H1 (cell line): ENCODE data around the gene SAMD7. TPM values are rescaled to one million over a fixed set of nuclear protein-coding genes. Genes with fewer than 3 reads are reported as not detected.

ENCODE experiments used
- CTCF ChIA-PET: fragments of 300-600 bp; sonication (Branson Sonifier 250); formaldehyde crosslinking; loops from one replicate; lab custom pipeline; 2021; ENCODE audit not compliant: partially characterized antibody; lab: Charles Lee
- POLR2A ChIA-PET: fragments of 300-600 bp; sonication (Branson Sonifier 250); formaldehyde crosslinking; loops from one replicate; lab custom pipeline; 2021; ENCODE audit warnings: inconsistent platforms; ENCODE audit not compliant: partially characterized antibody; lab: Charles Lee
- DNase-seq, 2 experiments: peaks; one replicate each; pipeline versions ENCODE4 v3.0.0 to v3.0.0-alpha.2; 2010 to 2022; ENCODE audit warnings: low spot score in 2 of 2, low read depth in 1 of 2, mixed read lengths in 1 of 2
- FAIRE-seq: peaks from 2 replicates; lab custom pipeline; 2011; peaks lifted over from hg19 to GRCh38; lab: Jason Lieb, UNC
- H2AFZ ChIP-seq: 2 replicates; pipeline ENCODE4 v1.8.1; 2012; ENCODE audit warnings: low read length, inconsistent platforms
- H2AK5ac ChIP-seq: 2 replicates; pipeline ENCODE4 v1.6.1; 2013; ENCODE audit warnings: low read depth, low read length
- H2BK120ac ChIP-seq: replicated peaks from 2 replicates; pipeline ENCODE3; 2013; ENCODE audit warnings: low read depth, low read length, inconsistent platforms
- H2BK12ac ChIP-seq: 2 replicates; pipeline ENCODE4 v1.6.1; 2013; ENCODE audit warnings: low read depth, low read length
- H2BK15ac ChIP-seq: 2 replicates; pipeline ENCODE4 v1.6.1; 2013; ENCODE audit warnings: low read length
- H2BK20ac ChIP-seq: 2 replicates; pipeline ENCODE4 v1.6.1; 2013; ENCODE audit warnings: low read length
- H2BK5ac ChIP-seq: 2 replicates; pipeline ENCODE4 v1.6.1; 2013; ENCODE audit warnings: low read depth, low read length
- H3K14ac ChIP-seq: 2 replicates; pipeline ENCODE4 v1.6.1; 2013; ENCODE audit warnings: inconsistent platforms; ENCODE audit not compliant: insufficient read length
- H3K18ac ChIP-seq: 2 replicates; pipeline ENCODE4 v1.6.1; 2013; ENCODE audit warnings: low read length; ENCODE audit errors: extremely low read depth
- H3K23ac ChIP-seq: 2 replicates; pipeline ENCODE4 v1.6.1; 2013; ENCODE audit warnings: inconsistent platforms; ENCODE audit not compliant: insufficient read length
- H3K23me2 ChIP-seq: 2 replicates; pipeline ENCODE4 v1.6.1; 2013; ENCODE audit warnings: low read depth, low read length
- H3K27ac ChIP-seq: 2 replicates; pipeline ENCODE4 v1.6.1; 2011; ENCODE audit warnings: low read depth, low read length, inconsistent platforms
- H3K27me3 ChIP-seq, 4 experiments: replicated peaks in 1 of 4; 1 replicate in 1 of 4; 2 replicates in 3 of 4; pipeline versions ENCODE4 v1.6.1 to v1.8.1; 2011 to 2013; ENCODE audit warnings: low read length in 3 of 4, mild to moderate bottlenecking in 3 of 4, inconsistent platforms in 2 of 4, mixed read lengths in 2 of 4, moderate library complexity in 1 of 4; ENCODE audit not compliant: control insufficient read depth in 3 of 4, insufficient read depth in 3 of 4; ENCODE audit errors: extremely low read depth in 1 of 4
- H3K36me3 ChIP-seq, 4 experiments: 2 replicates each; pipeline versions ENCODE4 v1.6.1 to v1.8.1; 2011 to 2013; ENCODE audit warnings: mild to moderate bottlenecking in 4 of 4, low read length in 3 of 4, moderate library complexity in 2 of 4, control low read depth in 1 of 4, inconsistent platforms in 1 of 4; ENCODE audit not compliant: insufficient read depth in 4 of 4, control insufficient read depth in 2 of 4
- H3K4ac ChIP-seq: replicated peaks from 2 replicates; pipeline ENCODE3; 2013; ENCODE audit warnings: low read length, low read depth, mixed read lengths, inconsistent platforms; ENCODE audit not compliant: insufficient read length
- H3K4me1 ChIP-seq, 4 experiments: replicated peaks in 1 of 4; 1 replicate in 1 of 4; 2 replicates in 3 of 4; pipeline versions ENCODE4 v1.6.1 to v1.8.1; 2011 to 2013; ENCODE audit warnings: low read length in 3 of 4, inconsistent platforms in 2 of 4, mixed read lengths in 1 of 4; ENCODE audit not compliant: insufficient read depth in 4 of 4, control insufficient read depth in 3 of 4
- H3K4me2 ChIP-seq, 2 experiments: 2 replicates each; pipeline versions ENCODE4 v1.6.1 to v1.8.1; 2011 to 2013; ENCODE audit warnings: low read depth in 2 of 2, low read length in 2 of 2, control low read depth in 1 of 2, inconsistent platforms in 1 of 2, mild to moderate bottlenecking in 1 of 2; ENCODE audit not compliant: insufficient read depth in 1 of 2
- H3K4me3 ChIP-seq, 4 experiments: fragments of 200-600, 300-600 bp in 1 of 4; sonication (generic), shearing (Covaris generic), sonication (Bioruptor Twin) in 1 of 4; 2 replicates each; pipeline versions ENCODE4 v1.5.1 to v1.8.1; 2011 to 2016; ENCODE audit warnings: low read length in 4 of 4, low read depth in 3 of 4, control low read depth in 2 of 4, inconsistent platforms in 2 of 4, mild to moderate bottlenecking in 2 of 4, mixed read lengths in 1 of 4, moderate library complexity in 1 of 4; ENCODE audit not compliant: insufficient read depth in 2 of 4; ENCODE audit errors: extremely low read depth in 1 of 4
- H3K56ac ChIP-seq: replicated peaks from 2 replicates; pipeline ENCODE3; 2013; ENCODE audit warnings: low read depth, mild to moderate bottlenecking, mixed read lengths, low read length, inconsistent platforms; ENCODE audit not compliant: insufficient read length
- H3K79me1 ChIP-seq: 2 replicates; pipeline ENCODE4 v1.6.1; 2013; ENCODE audit warnings: low read depth, low read length, control low read depth
- H3K79me2 ChIP-seq, 2 experiments: 2 replicates each; pipeline versions ENCODE4 v1.6.1 to v1.8.1; 2012 to 2013; ENCODE audit warnings: low read length in 2 of 2, mild to moderate bottlenecking in 2 of 2, inconsistent platforms in 1 of 2; ENCODE audit not compliant: insufficient read depth in 2 of 2, control insufficient read depth in 1 of 2
- H3K9ac ChIP-seq, 4 experiments: replicated peaks in 1 of 4; 1 replicate in 1 of 4; 2 replicates in 3 of 4; pipeline versions ENCODE4 v1.6.1 to v1.8.1; 2011 to 2013; ENCODE audit warnings: low read depth in 3 of 4, low read length in 3 of 4, control low read depth in 2 of 4, mild to moderate bottlenecking in 2 of 4, moderate library complexity in 2 of 4, inconsistent platforms in 1 of 4; ENCODE audit errors: extremely low read depth in 1 of 4
- H3K9me3 ChIP-seq, 2 experiments: 2 replicates each; pipeline versions ENCODE4 v1.6.1 to v1.8.1; 2012 to 2013; ENCODE audit warnings: mild to moderate bottlenecking in 2 of 2, moderate library complexity in 2 of 2, control low read depth in 1 of 2, inconsistent platforms in 1 of 2, low read depth in 1 of 2, low read length in 1 of 2, mixed read lengths in 1 of 2; ENCODE audit not compliant: insufficient read depth in 2 of 2
- H4K20me1 ChIP-seq, 2 experiments: replicated peaks in 1 of 2; 2 replicates each; pipeline versions ENCODE3 to v1.8.1; 2011 to 2013; ENCODE audit warnings: inconsistent platforms in 2 of 2, low read length in 2 of 2, mild to moderate bottlenecking in 1 of 2; ENCODE audit not compliant: insufficient read depth in 2 of 2, control insufficient read depth in 1 of 2
- H4K5ac ChIP-seq: 2 replicates; pipeline ENCODE4 v1.6.1; 2013; ENCODE audit warnings: low read length, low read depth, mixed read lengths, inconsistent platforms; ENCODE audit not compliant: insufficient read length
- H4K8ac ChIP-seq: 2 replicates; pipeline ENCODE4 v1.8.0; 2013; ENCODE audit warnings: mild to moderate bottlenecking, moderate library complexity, low read length, inconsistent platforms; ENCODE audit not compliant: insufficient read depth; ENCODE audit errors: extremely low read depth
- H4K91ac ChIP-seq: replicated peaks from 2 replicates; pipeline ENCODE3; 2013; ENCODE audit warnings: low read length, mixed read lengths, inconsistent platforms; ENCODE audit not compliant: insufficient read length
- CEBPB ChIP-seq: IDR thresholded peaks from 2 replicates; pipeline ENCODE4 v1.6.1; 2012; ENCODE audit warnings: low read depth, low read length
- CHD1 ChIP-seq: IDR thresholded peaks from 2 replicates; pipeline ENCODE4 v1.6.1; 2012; ENCODE audit warnings: low read depth, low read length, improper control_type of control experiment
- GABPA ChIP-seq: IDR thresholded peaks from 2 replicates; pipeline ENCODE4 v1.6.1; 2011; ENCODE audit warnings: mild to moderate bottlenecking, low read length, moderate library complexity, borderline replicate concordance; ENCODE audit not compliant: insufficient read depth
- HDAC6 ChIP-seq: IDR thresholded peaks from one replicate; pipeline ENCODE4 v1.7.1; 2012; ENCODE audit warnings: low read depth, mild to moderate bottlenecking, inconsistent platforms, low read length, moderate library complexity
- NRF1 ChIP-seq: IDR thresholded peaks from 2 replicates; pipeline ENCODE4 v1.6.1; 2011; ENCODE audit warnings: mild to moderate bottlenecking, low read depth, low read length, improper control_type of control experiment
- PHF8 ChIP-seq: fragments of 200-600 bp; sonication (generic); conservative IDR thresholded peaks from 2 replicates; pipeline ENCODE4 v1.7.1; 2012; ENCODE audit warnings: low read depth, mild to moderate bottlenecking, inconsistent platforms, low read length, moderate library complexity
- POLR2A ChIP-seq, 2 experiments: IDR thresholded peaks; 1 replicate in 1 of 2; 2 replicates in 1 of 2; pipeline ENCODE4 v1.6.1; 2011; ENCODE audit warnings: low read depth in 2 of 2, low read length in 2 of 2, mild to moderate bottlenecking in 2 of 2; ENCODE audit errors: control extremely low read depth in 1 of 2
- POU5F1 ChIP-seq: IDR thresholded peaks from 2 replicates; pipeline ENCODE4 v1.6.1; 2011; ENCODE audit warnings: low read depth, mild to moderate bottlenecking, low read length, moderate library complexity
- RAD21 ChIP-seq, 2 experiments: IDR thresholded peaks in 1 of 2; conservative IDR thresholded peaks in 1 of 2; 2 replicates each; pipeline ENCODE4 v1.6.1; 2011; ENCODE audit warnings: low read depth in 2 of 2, low read length in 2 of 2, improper control_type of control experiment in 1 of 2, inconsistent platforms in 1 of 2, mild to moderate bottlenecking in 1 of 2, moderate library complexity in 1 of 2
- SIN3A ChIP-seq, 2 experiments: IDR thresholded peaks in 1 of 2; conservative IDR thresholded peaks in 1 of 2; 2 replicates each; pipeline ENCODE4 v1.6.1; 2011 to 2012; ENCODE audit warnings: low read length in 2 of 2, improper control_type of control experiment in 1 of 2, low read depth in 1 of 2, mild to moderate bottlenecking in 1 of 2
- SP4 ChIP-seq: IDR thresholded peaks from 2 replicates; pipeline ENCODE4 v1.6.1; 2012; ENCODE audit warnings: low read length, inconsistent platforms
- SRF ChIP-seq: IDR thresholded peaks from 2 replicates; pipeline ENCODE4 v1.6.1; 2011; ENCODE audit warnings: mild to moderate bottlenecking, low read depth, low read length, moderate library complexity
- USF2 ChIP-seq: IDR thresholded peaks from 2 replicates; pipeline ENCODE4 v1.6.1; 2011; ENCODE audit warnings: low read length, improper control_type of control experiment
- ZNF274 ChIP-seq: IDR thresholded peaks from 2 replicates; pipeline ENCODE4 v1.7.0; 2012; ENCODE audit warnings: low read length, borderline replicate concordance; ENCODE audit errors: extremely low read depth
- WGBS, 2 experiments: shearing (Covaris generic) in 1 of 2; methylation state at CpG; one replicate each; pipeline versions ENCODE4 v1.1.6 to v1.1.7; 2013 to 2015; ENCODE audit warnings: low lambda C conversion rate in 2 of 2, mixed read lengths in 2 of 2, inconsistent platforms in 1 of 2, low coverage in 1 of 2, missing lambda C conversion rate in 1 of 2; ENCODE audit not compliant: insufficient replicate concordance in 2 of 2, insufficient coverage in 1 of 2, insufficient read length in 1 of 2; ENCODE audit errors: extremely low coverage in 1 of 2, missing lambda C conversion rate in 1 of 2; 5-methylcytosine and 5-hydroxymethylcytosine counted together
- polyA plus RNA-seq, 7 experiments: library from polyadenylated mRNA; depleted of rRNA in 3 of 7; stranded (reverse) in 5 of 7; unstranded in 2 of 7; fragments of >200 nt in 5 of 7; fragments of 200-250 nt in 2 of 7; gene quantifications; 1 replicate in 5 of 7; 2 replicates in 1 of 7; 4 replicates in 1 of 7; pipeline versions ENCODE4 v1.2.1 to v1.2.3, GENCODE V29; 2011 to 2013; ENCODE audit warnings: missing spikeins in 2 of 7, mixed read lengths in 2 of 7
- total RNA-seq: library from RNA; stranded (reverse); fragmentation: NEBNext Ultra II Directional; extraction: Animal tissue kit (Norgen Biotek cat#: 25700); gene quantifications from 2 replicates; pipeline ENCODE4 v1.2.1, GENCODE V29; 2021

SAMD7 gene
- total and polyA plus RNA-seq, 2 of the 8 experiments (the other 6 are each of a cell fraction or from before 2014, with no cell fraction given): not detected

DNA sequence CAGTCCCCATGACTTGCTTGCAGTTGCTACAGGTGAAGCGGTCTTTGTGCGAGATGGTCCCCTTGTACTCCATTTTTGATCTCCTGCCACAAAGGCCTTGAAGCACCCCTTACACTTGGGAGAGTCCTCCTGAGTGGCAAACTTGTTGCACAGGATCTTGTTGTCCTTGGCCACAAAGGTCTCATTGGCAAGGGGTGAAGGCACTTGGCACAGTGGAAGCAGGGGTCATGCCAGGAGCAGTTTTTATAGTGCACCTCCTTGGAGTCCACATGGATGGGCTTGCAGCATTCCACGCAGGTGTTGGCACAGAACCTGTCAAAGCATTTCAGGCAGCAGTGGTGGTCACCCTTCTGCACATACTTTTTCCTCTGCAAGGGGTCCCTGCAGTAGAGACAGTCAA lies 35.0 kb downstream of the SAMD7 start:
- Histone ChIP-seq H2AK5ac (no peak overlapping the region), H3K9me3 (peaks cover 0 to 3% of the 10 kb centered on the region in 2 experiments; a peak in 2 of 4 replicates), H3K79me2 (no peaks in the 10 kb centered on the region), H2BK5ac (no peak overlapping the region), H2AFZ (no peak overlapping the region), H3K4me2 (no peak overlapping the region), H4K20me1 (no peaks in the 10 kb centered on the region), H3K4me1 (no peaks in the 10 kb centered on the region), H3K27ac (no peak overlapping the region), H3K18ac (no peak overlapping the region), H2BK20ac (no peak overlapping the region), H3K9ac (no peak overlapping the region), H4K91ac (no peak overlapping the region), H2BK15ac (no peak overlapping the region), H3K79me1 (no peaks in the 10 kb centered on the region), H4K5ac (no peak overlapping the region), H2BK12ac (no peak overlapping the region), H3K4me3 (no peak overlapping the region), H3K14ac (no peak overlapping the region), H4K8ac (no peak overlapping the region), H3K23ac (no peak overlapping the region), H2BK120ac (no peak overlapping the region), H3K27me3 (no peaks in the 10 kb centered on the region), H3K56ac (no peak overlapping the region), H3K23me2 (no peaks in the 10 kb centered on the region), H3K4ac (no peak overlapping the region), H3K36me3 (no peaks in the 10 kb centered on the region)
- FAIRE-seq (no peak), DNase-seq (no peak)
- TF ChIP-seq POLR2A (IDR thresholded peaks at IDR 0.05; ENCODE audit: control extremely low read depth in 1 of 2, low read depth in 2 of 2, low read length in 2 of 2): no peak
- TF ChIP-seq ZNF274: no peak
- TF ChIP-seq CEBPB: no peak
- TF ChIP-seq SRF: no peak
- no peak for TF ChIP-seq PHF8
- no peak for TF ChIP-seq RAD21 (IDR thresholded peaks at IDR 0.05 in 1 of 2, conservative IDR thresholded peaks at IDR 0.05 in 1 of 2; ENCODE audit: low read depth in 2 of 2, low read length in 2 of 2)
- TF ChIP-seq SIN3A (conservative IDR thresholded peaks at IDR 0.05 in 1 of 2, IDR thresholded peaks at IDR 0.05 in 1 of 2; ENCODE audit: low read depth in 1 of 2, low read length in 2 of 2): no peak
- TF ChIP-seq USF2: no peak
- no peak for TF ChIP-seq HDAC6
- TF ChIP-seq SP4: no peak
- TF ChIP-seq NRF1: no peak
- TF ChIP-seq CHD1: no peak
- TF ChIP-seq POU5F1: no peak
- TF ChIP-seq GABPA: no peak
- WGBS, 2 experiments: 96% methylated on average over 3 of the region's 3 CpGs; no CpG with 5 or more reads in 1 of the 2 experiments
- ChIA-PET CTCF (interaction anchor here (1.0 kb wide), 1 partner anchor 8 kb away, joined by 3 read pairs; no protein-coding TSS in a partner anchor), POLR2A (interaction anchor here (4.8 kb wide), 1 partner anchor 21 kb away, joined by 22 read pairs; the partner anchor contains the start of gene SEC62)
